ENCODE results near the gene SYT13. TPM values are rescaled to one million over a fixed set of nuclear protein-coding genes. Genes with fewer than 3 reads are reported as not detected.

Gene SYT13
- total and polyA plus RNA-seq, 2 experiments from 2014 or later = 1.7 to 11.5 TPM

GRCh38 chr11:45318516-45318915 lies 32.4 kb upstream of the SYT13 start:
- H3K4me1 ChIP-seq (ENCODE audit: insufficient read depth) = no peaks in the 10 kb centered on the region
- no peaks in the 10 kb centered on the region for H3K79me2 ChIP-seq
- H4K20me1 ChIP-seq (ENCODE audit: insufficient read depth, poor library complexity, severe bottlenecking) = no peaks in the 10 kb centered on the region
- TF ChIP-seq EZH2 (IDR thresholded peaks at IDR 0.05; ENCODE audit: borderline replicate concordance) (no peak), EZH2phosphoT487 (IDR thresholded peaks at IDR 0.05; ENCODE audit: low read depth, severe bottlenecking, unreplicated experiment) (no peak), CTCF (IDR thresholded peaks at IDR 0.05; ENCODE audit: poor library complexity) (no peak)
- 85% methylated on average over 2 of the region's 2 CpGs for WGBS (ENCODE audit: low lambda C conversion rate, missing lambda C conversion rate)
- H3K36me3 ChIP-seq (replicated peaks; ENCODE audit: insufficient read depth, low read depth) = no peaks in the 10 kb centered on the region
- H3K4me2 ChIP-seq = no peak overlapping the region
- H3K9me2 ChIP-seq (replicated peaks; ENCODE audit: insufficient read depth) = no peaks in the 10 kb centered on the region
- no peak overlapping the region for H3K27ac ChIP-seq
- no peak for DNase-seq (ENCODE audit: low spot score)
- no peak overlapping the region for H3K4me3 ChIP-seq
- H3K27me3 ChIP-seq = peaks cover 21% of the 10 kb centered on the region
- H2AFZ ChIP-seq = no peak overlapping the region
- no peaks in the 10 kb centered on the region for H3K9me3 ChIP-seq (ENCODE audit: low read depth)

DNA sequence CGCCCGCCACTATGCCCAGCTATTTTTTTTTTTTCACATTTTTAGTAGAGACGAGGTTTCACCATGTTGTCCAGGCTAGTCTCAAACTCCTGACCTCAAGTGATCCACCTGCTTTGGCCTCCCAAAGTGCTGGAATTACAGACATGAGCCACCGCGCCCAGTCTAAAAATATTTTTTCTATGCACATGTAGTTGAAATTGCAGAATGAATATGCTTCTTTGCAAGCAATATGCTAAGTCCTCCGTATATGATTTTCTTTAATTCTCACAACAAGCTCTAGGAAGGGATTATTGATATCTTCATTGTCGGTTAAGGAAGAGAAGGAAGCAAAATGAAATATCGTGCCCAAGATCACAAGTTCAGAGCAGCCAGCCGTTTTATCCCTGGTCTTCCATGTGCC lies 30.1 kb upstream of the SYT13 start:
- H4K20me1 ChIP-seq (ENCODE audit: insufficient read depth, poor library complexity, severe bottlenecking) = no peaks in the 10 kb centered on the region
- H3K36me3 ChIP-seq (replicated peaks; ENCODE audit: insufficient read depth, low read depth) = no peaks in the 10 kb centered on the region
- DNase-seq (ENCODE audit: low spot score) = no peak
- H3K79me2 ChIP-seq = no peaks in the 10 kb centered on the region
- H3K4me3 ChIP-seq = no peak overlapping the region
- H3K27me3 ChIP-seq = peaks cover 33% of the 10 kb centered on the region
- no peak overlapping the region for H3K4me2 ChIP-seq
- no peak overlapping the region for H3K27ac ChIP-seq
- TF ChIP-seq EZH2phosphoT487 (IDR thresholded peaks at IDR 0.05; ENCODE audit: low read depth, severe bottlenecking, unreplicated experiment) = no peak
- no peak for TF ChIP-seq EZH2 (IDR thresholded peaks at IDR 0.05; ENCODE audit: borderline replicate concordance)
- no peak for TF ChIP-seq CTCF (IDR thresholded peaks at IDR 0.05; ENCODE audit: poor library complexity)
- H3K9me2 ChIP-seq (replicated peaks; ENCODE audit: insufficient read depth) = no peaks in the 10 kb centered on the region
- 93% methylated on average over 9 of the region's 9 CpGs for WGBS (ENCODE audit: low lambda C conversion rate, missing lambda C conversion rate)
- H2AFZ ChIP-seq = no peak overlapping the region
- H3K4me1 ChIP-seq (ENCODE audit: insufficient read depth) = no peaks in the 10 kb centered on the region
- H3K9me3 ChIP-seq (ENCODE audit: low read depth) = no peaks in the 10 kb centered on the region

DNA sequence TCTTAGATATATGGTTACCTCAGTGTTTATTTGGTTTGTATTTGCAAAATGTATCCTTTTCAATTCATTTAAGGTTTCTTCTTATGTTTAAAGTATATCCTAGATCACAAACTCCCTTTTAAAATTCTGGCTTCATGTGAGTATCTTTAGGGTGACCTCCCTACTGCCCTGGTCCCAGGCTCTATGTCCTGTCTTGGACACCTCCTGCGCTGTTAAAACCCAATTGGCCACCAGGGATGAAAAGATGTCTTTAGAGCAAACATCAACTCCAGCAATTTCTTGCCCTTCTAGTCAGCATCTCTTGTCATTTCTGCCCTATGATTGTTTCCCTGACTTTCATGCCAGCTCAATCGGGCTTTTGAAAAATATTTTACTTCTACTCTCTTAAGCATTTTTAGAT lies 28.8 kb upstream of the SYT13 start:
- Histone ChIP-seq H3K79me2 (no peaks in the 10 kb centered on the region), H3K27me3 (peaks cover 33% of the 10 kb centered on the region), H4K20me1 (ENCODE audit: insufficient read depth, poor library complexity, severe bottlenecking) (no peaks in the 10 kb centered on the region), H3K4me3 (no peak overlapping the region), H3K27ac (no peak overlapping the region), H3K9me2 (replicated peaks; ENCODE audit: insufficient read depth) (no peaks in the 10 kb centered on the region), H3K4me2 (no peak overlapping the region), H2AFZ (no peak overlapping the region), H3K9me3 (ENCODE audit: low read depth) (no peaks in the 10 kb centered on the region), H3K4me1 (ENCODE audit: insufficient read depth) (no peaks in the 10 kb centered on the region), H3K36me3 (replicated peaks; ENCODE audit: insufficient read depth, low read depth) (no peaks in the 10 kb centered on the region)
- TF ChIP-seq CTCF (IDR thresholded peaks at IDR 0.05; ENCODE audit: poor library complexity) (no peak), EZH2phosphoT487 (IDR thresholded peaks at IDR 0.05; ENCODE audit: low read depth, severe bottlenecking, unreplicated experiment) (no peak), EZH2 (IDR thresholded peaks at IDR 0.05; ENCODE audit: borderline replicate concordance) (no peak)
- WGBS (ENCODE audit: low lambda C conversion rate, missing lambda C conversion rate) = 85% methylated on average over 2 of the region's 2 CpGs
- no peak for DNase-seq (ENCODE audit: low spot score)
